Lung microvascular endothelial cell (primary cell): ENCODE measurements around the gene FN1. TPM values are rescaled to one million over a fixed set of nuclear protein-coding genes. Genes with fewer than 3 reads are reported as not detected.
"Not testable (repeated sequence)": the region's sequence is repeated elsewhere in the genome, so short reads cannot be mapped to it uniquely, and the experiment has no call there.

Experiments
- DNase-seq, 2 donors: peaks; one replicate each; pipeline versions ENCODE4 v3.0.0 to v3.0.0-alpha.2; 2010; ENCODE audit warnings: low read depth in 2 of 2
- total RNA-seq: library from RNA; depleted of rRNA; stranded (reverse); fragments of >200 nt; gene quantifications from 2 replicates; pipeline ENCODE4 v1.2.1, GENCODE V29; 2014

The FN1 gene
- total RNA-seq, 1 donor from 2014 or later: 305 TPM

DNA sequence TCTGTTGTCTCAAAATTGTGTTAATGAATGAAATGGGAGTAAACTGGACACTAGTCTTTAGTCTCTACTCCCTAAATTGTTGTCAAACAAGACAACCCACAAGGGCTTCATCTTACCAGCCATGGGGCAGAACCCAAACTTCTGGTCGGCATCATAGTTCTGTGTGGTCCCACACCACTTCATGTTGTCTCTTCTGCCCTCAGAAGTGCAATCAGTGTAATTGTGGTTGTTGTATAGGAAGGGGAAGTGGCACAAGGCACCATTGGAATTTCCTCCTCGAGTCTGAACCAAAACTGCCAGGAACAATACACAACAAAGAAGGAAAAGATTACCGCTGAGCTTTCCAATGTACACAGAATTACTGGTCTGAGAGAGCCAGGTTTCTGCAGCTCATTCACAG is 12.6 kb downstream of the FN1 start:
- DNase-seq: peak; percentile 53 to 58

DNA sequence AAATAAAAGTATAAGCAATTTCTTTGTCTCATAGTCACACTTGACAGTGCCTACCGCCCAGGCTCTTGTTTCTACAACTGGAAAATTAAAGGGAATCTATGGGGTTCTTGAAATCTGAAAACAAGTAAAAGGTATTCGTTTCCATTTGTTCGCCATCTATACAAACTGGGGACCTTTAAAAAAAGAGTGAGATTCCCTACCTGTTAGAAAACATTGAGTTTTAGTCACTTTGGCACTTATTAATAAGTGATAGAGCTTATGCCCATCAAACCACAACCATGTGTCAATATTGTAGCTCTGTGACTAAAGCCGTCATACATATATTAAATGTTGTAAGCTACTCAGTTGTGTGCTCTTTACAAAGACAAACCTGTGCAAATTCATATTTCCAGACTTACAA is 13.2 kb downstream of the FN1 start:
- no peak for DNase-seq

DNA sequence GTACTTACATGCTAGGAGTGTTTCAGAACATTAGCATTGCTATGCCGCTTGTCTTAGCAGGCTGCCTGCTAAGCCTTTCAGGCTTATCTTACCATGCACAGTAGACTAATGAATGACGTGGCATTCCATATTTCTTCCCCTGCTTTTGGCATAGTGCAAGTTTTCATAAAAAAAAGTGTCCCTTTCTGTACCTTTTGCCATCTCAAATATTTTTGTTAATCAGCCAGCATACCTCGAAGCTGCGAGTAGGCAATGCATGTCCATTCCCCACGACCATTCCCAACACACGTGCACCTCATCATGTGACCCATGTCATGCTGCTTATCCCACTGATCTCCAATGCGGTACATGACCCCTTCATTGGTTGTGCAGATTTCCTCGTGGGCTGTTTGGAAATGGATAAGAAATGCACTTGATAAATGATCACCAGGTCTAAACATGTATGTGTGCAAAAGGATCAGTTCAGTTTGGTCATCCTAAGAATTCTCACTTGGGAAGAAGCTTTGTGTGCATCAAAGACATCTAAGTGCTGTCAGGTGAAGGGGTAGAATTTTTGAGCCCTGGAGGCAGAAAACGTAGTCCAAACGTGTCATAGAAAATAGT is 13.9 kb downstream of the FN1 start:
- DNase-seq: no peak

DNA sequence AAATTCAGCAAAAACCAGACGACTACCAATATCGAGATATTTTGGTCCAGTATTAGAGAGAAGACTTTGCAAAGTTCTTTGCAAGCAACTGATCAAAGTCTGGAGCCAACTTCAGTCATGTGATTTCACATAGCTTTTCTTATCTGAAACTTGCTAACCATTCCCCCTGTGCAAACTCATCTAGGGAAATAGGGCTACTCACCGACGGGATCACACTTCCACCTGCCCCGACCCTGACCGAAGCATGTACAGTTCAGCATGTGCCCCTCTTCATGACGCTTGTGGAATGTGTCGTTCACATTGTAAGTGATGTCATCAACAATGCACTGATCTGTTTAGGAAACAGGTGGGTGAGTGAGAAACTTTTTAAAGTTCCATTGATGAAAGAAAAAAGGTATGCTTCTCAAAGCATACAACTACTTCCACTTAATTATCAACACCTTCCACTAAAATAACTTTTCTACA is 15.4 kb downstream of the FN1 start:
- peak in 1 of 2 donors; percentile 47 for DNase-seq

DNA sequence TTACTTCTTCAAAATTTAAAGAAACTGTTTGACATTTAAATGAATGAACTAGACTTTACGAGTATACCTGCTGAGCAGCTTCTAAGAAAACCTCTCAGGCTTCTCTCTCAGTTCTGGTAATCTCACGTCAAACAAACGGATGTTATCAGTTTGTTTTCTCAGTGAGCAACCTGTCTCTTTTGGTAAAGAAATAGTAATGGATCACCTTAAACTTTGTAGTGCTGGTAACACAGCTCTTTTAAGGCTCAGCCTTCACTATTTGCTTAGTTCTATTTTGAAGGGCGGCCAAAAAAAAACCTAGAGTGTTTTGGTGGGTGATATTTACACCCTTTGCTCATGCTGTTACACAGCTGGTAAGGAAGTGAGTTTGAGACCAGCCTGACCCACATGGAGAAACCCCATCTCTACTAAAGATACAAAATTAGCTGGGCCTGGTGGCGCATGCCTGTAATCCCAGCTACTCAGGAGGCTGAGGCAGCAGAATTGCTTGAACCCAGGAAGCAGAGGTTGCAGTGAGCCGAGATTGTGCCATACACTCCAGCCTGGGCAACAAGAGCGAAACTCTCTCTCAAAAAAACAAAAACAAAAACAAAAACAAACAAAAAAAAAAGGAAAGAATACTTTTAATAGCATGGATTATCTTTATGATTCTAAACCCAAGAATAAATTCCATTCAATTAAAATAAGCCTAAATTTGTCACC is 15.9 kb downstream of the FN1 start:
- DNase-seq: no peak

DNA sequence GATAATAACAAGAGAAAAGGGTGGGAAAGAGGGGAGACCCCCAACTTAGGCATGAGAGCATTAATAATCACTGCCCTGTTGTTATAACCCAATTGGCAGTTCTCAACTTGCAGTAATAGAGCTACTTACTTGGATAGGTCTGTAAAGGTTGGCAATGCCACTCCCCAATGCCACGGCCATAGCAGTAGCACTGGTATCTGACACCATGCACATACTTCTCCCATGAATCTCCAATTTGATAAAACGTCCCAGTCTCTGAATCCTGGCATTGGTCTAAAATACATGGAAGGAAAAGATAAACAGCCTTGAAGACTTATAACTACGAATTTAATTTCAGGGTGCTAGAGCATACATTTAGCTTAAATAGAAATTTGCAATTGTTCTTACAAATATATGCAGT is 16.8 kb downstream of the FN1 start:
- no peak for DNase-seq

DNA sequence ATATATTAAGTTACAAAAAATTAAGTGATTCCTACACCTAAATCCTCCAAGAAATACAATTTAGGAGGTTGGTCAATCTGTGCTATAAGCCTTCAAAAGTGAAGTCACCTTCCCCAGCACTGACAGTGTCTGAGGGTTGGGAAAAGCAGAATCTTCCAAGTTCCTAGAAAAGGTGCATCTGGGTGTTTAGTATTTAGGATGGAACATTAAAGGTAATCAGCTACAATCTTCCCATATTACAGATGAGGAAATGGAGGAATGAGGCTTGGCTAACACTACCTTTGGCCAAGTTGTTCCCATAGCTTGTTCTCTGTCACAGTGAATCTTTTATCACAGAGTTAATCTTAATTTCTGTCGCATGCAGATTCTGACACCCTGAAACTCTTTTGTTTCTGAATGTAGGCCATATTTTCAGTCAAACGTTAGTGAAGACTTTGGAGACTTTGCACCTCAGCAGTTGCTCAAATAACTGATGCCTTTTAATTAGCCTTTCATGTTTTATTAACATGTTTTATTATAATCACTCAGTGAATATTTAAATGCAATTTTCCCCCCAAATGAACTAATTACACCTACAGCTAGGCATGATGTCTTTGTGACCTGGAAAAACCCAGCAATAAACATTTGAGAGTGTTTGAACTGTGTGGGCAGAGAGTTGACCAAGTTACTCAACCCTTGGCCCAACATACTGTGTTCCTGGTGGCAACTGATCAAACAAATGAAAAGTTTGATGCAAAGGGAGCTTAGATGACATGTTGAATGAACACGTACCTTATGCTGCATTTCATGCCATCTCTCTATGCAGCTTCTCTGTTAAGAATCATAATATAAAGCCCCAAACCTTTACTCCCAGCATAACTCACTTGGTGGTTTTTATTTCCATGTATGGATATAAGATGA is 17.6 kb downstream of the FN1 start:
- DNase-seq: no peak

DNA sequence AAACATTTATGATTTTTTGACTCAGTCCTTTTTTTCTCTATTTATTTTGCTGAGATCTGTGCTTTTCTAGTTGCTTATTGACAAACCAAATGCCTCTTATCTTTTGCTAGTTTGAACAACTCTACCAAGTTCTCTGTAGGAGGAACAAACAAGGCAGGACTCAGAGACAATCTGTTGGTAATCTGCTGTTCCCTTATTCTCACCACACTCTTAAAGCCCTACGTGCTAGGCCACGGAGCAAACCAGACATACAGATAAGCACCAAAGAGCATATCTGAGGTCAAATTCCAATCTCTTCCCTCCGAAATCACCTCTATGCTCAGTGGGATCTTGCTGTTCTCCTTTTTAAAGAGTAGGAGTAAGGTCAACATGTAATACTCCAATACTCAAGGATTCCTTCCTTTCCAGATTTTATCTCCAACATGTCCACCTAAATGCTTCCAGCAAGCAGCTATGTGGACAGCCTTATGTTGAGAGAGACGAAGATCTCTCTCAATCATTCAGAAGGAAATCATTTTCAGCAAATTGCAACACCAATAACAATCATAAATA is 18.4 kb downstream of the FN1 start:
- DNase-seq: no peak

DNA sequence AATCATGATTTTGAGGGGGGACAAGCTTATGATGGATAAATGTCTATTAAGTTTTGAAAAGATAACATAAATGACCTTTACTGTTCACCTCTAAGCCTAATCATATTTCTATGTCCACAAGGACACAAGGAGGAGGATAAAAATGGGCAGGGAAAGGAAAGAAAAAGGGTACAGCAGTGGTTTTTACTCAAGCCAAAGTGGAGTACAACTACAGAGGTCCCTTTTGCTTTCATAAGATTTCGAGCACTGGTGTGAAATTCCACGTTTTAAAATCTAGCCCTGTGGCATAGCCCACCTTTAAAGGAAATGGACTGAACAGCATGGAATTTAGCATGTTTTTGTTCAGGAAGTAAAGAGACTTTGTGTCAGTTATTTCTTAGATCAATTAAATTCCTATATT is 19.2 kb downstream of the FN1 start:
- DNase-seq: no peak

DNA sequence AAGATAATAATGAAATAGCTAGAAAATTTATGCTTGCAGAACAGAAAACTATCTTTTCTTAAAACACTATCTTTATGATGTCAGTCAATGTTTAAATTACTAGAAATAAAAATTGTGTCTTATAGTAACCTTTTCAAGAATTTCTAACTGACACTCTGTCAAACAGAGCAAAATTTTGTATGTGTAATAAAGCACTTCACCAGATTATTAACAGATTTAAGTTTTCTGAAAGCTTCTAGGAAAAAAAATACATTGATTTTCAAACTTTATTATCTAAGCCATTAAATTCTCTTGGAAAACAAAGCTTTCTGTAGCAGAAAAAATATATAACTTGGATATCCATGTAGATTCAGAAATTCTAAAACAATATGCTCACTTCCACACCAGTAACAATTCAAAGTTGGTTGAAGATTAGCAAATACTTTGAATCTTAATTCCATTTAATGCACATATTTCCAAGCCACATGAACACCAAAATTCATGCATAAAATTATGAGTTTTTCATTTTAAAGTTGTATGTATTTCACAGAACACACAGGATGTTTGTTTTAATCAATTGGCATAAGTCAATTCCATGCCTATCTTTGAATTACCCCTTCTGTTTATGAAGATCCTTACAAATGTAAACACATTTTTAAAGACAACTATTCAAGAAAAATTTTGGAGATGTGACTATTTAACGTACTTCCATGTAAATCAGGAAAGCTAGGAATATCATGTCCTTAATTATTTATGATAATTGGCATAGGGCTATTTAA is 19.9 kb downstream of the FN1 start:
- no peak for DNase-seq

DNA sequence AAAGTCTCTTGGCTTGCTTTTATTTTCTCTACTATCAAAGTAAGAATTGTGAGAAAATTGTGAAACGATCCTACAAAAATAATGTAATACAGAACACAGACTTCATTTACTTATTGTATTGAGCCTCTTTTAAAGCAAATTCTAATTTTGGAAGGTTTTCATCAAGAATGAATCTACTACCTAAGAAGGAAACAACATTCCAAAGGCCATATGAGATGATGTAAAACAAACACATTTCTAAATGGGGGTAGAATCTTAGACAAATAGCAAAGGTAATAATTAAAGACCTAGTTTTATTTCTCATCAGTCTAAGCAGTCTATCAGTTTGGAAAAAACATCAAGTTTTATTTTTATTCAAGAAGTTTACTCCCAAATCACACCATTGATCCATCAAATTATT is 20.6 kb downstream of the FN1 start:
- no peak for DNase-seq

DNA sequence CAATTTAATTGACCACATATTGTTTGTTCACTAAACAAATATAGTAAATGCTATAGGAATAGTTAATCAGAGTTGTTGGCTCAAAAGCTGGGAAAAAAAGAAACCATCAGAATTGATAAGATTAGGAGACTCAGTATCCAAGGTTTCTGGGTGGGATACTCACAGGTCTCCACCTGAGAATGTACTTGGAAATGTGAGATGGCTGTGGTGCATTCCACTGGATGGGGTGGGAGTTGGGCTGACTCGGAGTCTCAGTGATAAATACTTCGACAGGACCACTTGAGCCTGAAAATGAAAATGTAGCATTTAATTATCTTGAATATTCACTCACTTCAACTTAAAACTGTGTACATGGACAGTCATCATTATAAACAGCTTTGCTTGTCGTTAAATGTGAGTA is 21.2 kb downstream of the FN1 start:
- no peak for DNase-seq

DNA sequence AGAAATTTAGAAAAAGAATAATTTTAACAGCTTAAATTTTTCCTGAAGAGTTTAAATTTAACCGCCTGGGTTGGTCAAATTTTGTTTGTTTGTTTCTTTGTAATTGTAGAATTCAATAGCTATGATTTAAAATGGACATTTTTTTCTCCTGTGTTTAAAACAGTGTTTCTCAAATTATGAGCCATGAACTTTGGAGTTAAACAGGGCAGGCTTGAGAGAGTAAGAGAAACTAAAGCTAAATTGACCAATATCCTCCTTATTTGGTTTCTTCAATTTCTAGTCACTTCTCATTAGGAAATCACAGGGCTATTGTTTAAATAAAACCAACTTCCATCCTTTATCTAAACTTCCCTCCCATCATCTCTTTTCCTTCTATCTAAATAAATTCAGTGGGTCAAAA is 21.9 kb downstream of the FN1 start:
- DNase-seq: no peak

DNA sequence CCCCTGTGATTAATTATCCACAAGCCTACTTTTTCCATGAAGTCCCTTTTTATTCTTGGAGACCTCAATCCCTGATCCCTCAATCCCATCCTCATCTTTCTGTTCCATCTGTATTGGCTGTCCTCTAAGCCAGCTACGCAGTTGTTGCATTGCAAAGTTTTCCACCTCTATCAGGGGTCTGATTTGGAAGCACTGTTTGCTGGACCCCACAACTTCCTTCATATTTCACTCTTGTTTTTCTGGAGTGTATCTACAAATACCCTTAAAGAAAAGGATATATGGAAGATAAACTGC is 22.4 kb downstream of the FN1 start:
- DNase-seq: no peak

DNA sequence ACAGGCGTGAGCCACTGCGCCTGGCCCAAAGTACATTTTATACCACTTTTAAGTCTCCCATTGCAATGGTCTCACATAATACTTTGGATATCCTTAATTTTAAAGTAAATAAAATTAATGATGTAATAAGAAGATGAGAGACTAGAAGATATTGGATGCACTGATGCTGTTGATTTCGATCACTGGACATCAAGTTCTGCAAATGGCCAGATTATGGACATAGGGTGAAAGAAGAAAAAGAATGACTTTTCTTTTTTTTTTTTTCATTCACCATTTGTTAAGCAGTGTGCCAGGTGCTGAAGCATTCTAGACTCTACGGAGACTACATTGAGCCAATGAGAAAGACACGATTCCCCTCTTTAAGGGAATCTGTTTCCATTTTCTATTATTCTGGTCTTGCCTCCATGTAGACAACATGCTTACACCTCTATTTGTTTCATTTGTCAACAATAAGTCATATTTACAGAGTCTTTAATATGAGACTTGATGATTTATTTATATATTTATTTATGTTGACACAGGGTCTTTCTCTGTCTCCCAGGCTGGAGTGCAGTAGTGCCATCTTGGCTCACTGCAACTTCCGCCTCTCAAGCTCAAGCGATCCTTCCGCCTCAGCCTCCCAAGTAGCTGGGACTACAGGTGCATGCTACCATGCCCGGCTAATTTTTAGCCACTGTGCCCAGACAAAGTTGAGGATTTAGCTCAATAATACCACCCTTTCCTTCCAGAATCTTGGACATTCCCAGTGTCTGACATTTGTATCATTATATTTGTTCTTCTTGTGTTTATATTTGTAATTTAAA is 23.7 kb downstream of the FN1 start:
- DNase-seq: no peak

DNA sequence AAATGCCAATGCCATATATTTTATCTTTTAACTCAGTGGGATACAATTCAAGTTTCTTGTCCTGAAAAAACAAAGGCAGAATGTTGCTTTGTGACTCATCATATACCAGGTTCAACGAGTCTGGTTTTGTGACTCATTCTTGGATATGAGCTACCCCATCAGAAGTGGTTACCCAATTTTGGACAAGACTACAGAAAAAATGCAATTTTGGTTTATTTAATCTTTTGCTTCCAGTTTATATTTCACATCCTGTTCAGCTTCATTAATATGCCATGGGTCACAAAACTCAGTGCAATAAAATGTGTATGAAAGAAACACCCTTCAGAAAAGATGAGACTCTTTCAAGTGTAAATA is 25.0 kb downstream of the FN1 start:
- DNase-seq: peak; percentile 73 to 91

DNA sequence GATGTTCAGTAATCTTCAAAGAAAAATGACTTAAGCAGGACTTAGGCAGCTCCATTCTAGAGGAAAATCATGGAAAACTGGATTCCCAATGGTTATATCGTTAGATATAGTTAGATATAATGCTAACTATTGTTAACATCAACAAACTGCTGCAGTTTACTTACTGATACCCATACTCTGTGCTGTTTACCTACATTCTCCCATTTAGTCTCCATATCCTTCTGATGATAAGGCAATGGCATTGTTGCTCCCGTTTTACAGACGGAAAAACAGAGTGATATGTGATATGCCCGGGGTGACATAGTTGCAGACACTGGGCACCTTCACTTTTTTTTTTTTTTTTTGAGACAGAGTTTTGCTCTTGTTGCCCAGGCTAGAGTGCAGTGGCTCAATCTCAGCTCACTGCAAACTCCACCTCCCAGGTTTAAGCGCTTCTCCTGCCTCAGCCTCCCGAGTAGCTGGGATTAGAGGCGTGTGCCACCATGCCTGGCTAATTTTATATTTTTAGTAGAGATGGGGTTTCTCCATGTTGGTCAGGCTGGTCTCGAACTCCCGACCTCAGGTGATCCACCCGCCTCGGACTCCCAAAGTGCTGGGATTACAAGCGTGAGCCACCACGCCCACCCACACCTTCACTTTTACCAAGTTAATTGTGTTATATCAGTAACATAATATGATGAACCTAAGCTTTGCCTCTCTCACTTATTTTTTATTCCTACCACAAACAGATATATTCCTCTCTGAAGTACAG is 25.5 kb downstream of the FN1 start:
- DNase-seq: not testable (repeated sequence)

DNA sequence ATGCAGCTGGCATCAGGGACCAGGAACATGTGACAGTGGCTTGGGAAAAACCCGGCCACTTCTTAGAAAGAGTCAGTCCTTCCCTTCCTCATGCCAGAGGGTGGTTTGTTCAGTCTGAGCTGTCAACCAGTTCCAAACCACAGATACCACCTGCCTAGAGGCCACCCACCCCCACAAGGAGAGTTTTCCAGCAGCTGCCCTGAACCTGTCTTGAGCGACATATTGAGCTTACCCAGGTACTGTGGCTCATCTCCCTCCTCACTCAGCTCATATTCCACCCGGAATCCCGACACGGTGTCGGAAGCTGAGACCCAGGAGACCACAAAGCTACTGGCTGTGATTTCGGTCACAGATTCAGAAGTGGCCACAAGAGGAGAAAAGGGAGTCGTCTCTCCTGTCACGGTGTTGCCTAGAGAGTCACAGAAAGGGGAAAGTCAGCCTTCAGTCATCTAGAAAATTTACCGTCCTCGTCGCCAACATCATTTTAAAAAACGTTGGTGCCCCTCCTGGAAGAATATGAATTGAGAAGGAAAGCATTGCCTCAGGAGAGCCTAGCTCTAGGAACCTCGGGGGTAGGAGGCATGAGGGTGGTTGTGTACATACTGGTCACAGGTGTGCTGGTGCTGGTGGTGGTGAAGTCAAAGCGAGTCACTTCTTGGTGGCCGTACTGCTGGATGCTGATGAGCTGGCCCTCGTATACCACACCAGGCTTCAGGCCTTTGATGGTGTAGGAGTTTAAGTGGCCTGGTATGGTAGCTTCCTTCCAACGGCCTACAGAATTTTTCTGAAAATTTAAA is 26.3 kb downstream of the FN1 start:
- no peak for DNase-seq

DNA sequence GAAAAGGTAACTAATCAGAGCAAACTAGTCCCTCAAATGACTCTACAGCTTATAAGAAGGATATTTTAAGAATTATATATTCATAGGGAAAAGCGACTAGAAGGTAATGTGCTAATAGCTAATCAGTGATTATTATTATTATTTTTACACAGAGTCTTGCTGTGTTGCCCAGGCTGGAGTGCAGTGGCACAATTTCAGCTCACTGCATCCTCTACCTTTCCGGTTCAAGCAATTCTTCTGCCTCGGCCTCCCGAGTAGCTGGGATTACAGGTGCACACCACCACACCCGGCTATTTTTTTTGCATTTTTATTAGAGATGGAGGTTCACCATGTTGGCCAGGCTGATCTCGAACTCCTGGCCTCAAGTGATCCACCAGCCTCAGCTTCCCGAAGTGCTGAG is 27.4 kb downstream of the FN1 start:
- not testable (repeated sequence) for DNase-seq
